ENCODE data around the gene CRHR1.
A peak's percentile ranks its signal among the peaks of the same experiment; 100 is the strongest.

CRHR1 gene

DNA sequence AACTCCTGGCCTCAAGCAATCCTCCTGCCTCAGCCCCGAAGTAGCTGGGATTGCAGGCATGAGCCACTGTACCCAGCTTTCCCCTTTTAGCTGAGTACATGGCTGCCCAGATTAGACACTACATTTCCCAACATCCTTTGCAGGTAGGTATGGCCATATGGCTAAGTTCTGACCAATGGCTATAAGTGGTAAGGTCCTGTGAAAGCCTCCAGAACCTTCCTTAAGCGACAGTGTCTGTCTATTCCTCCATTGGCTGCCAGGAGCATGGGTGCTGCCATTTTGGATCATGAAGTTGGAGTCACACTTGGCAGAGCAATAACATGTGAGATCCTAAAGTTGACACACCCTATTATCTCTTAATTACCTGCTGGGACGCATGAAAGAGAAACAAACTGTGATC is 24.4 kb upstream of the CRHR1 start:
- DNase-seq: peak; percentile 50

- no peak for DNase-seq
Observed at GRCh38 chr17:45761957-45762565, 22.1 kb upstream of the CRHR1 start.

GRCh38 chr17:45763182-45763581 is 20.9 kb upstream of the CRHR1 start:
- DNase-seq: no peak

GRCh38 chr17:45764479-45764878 is 19.6 kb upstream of the CRHR1 start:
- no peak for DNase-seq

- DNase-seq: no peak
Observed at GRCh38 chr17:45768000-45768399, 16.1 kb upstream of the CRHR1 start.

DNA sequence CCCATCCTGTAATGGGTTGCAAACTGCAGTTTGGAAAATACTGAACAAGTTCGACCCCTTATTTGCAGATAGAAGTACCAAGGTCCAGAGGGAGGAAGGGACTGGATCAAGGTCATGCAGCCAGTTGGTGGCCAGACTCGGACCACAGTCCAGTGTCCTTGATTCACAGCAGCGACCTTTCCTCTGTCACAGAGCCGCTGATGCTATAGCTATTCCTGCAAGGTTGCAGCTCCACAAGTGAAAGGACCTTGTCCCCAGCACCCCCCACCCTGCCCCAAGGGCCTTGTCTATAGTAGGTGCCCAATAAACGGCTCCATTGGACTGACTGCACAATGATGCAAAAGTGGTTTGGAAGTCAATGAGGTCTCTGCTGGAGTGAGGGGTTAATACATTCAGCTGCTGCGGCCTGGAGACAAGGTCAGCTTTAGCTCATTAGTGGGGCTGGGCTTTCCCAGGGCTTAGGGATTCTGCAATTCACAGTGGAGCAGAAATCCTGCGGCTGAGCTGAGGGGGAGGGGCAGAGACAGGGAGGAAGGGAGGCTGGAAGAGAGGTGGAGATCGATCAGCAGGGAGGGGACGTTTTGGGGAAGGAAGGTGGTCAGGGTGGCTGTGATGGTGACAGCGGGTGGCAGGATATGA is 13.4 kb upstream of the CRHR1 start:
- DNase-seq: no peak

DNA sequence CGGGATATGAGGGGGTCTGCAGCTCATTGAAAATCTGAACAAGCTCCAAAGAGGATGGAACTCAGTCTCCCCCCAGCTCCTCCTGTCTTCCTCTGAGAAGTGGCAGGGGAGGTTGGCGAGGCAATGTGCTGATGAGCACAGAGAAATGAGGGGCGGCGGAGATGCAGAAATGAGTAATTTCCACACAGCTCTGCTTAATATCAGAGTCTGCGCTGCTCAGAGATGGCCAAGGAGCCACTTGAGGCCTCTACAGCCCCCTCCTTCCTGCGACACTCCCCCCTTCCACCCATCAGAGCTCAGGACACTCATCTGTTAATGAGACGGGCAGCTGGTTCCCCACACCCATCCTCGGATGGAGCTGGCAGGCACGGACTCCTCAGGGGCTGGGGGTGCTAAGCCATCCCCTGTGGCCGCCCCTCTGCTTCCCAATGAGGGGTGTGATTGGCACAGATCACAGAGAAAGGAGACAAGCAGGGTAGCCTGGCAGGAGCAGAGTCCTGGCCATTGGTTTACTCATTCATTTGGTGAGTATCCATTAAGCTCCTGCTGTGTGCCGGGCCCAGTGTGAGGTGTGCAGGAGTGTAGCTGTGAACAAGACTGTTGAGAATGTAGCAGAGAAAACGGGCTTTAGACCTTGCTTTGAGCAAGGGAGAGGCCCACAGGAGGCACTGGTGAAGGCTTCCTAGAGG is 12.7 kb upstream of the CRHR1 start:
- no peak for DNase-seq

DNA sequence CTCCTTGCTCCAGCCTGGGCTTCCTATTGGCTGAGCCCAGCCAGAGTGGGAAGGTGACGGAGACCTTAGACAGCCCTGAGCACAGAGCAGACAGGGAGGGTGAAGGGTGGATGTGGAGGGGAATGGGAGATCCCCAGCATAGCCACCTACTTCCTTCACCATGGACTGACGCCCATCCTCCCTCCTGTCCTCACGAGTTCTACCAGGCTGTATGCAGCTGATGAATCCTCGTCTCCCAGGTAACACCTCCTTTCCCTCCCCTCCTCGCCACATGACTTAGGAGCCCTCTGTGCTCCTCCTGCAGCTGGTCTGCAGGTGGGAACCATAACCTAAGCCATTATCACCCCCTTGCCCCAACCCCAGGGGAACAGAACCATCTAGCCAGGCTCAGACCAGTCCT is 9.0 kb upstream of the CRHR1 start:
- DNase-seq: peak; percentile 72

- DNase-seq: peak; percentile 95
Observed at GRCh38 chr17:45775576-45776011, 8.5 kb upstream of the CRHR1 start.

DNA sequence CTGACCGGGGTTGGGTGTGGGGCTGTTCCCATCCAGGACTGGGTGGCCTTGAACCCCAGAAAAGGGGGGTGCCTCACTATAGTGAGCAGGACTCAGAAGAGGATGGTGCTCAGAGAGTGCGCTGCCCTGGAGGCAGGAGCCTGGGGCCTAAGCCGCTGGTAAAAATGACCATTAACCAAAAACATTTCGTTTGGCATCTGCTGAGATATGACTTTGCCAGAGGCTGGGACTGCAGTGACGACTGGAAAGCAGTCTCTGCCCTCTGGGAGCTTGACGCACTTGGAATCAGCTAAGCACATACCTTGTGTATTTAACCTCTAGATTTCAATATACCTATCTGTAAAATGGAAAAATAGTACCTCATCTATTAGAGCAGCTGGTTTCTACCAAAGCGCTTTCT is 7.2 kb upstream of the CRHR1 start:
- no peak for DNase-seq

DNA sequence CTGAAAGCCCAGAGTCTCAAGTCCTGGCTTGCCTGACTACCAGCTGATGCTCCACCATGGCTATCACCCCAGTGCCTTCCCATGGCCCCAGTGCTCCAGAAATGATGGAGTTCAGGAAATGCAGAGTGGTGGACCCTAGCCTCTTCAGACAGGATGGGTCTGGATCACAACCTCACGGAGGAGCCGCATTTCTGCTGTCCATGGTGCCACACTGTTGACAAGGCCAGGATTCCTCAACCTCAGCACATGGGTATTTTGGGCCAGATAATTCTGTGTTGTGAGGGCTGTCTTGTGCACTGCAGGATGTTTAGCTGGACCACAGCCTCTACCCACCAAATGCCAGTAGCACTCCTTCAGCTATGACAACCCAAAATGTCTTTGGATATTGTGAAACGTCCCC is 6.7 kb upstream of the CRHR1 start:
- no peak for DNase-seq

DNA sequence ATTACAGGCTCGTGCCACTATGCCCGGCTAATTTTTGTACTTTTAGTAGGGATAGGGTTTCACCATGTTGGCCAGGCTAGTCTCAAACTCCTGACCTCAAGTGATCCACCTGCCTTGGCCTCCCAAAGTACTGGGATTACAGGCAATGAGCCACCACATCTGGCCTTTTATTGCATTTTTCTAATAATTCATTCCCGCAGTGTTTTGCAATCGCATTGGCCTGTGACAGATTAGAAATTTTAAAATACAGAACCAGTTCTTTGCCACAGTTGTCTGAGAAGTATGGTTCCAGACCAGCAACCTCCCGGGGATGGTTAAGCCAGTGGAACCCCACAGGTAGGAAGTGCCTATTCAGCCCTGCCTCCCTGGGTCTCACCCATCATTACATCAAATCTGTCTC is 3.2 kb upstream of the CRHR1 start:
- no peak for DNase-seq

- no peak for DNase-seq
Observed at GRCh38 chr17:45782889-45783592, 1.1 kb upstream of the CRHR1 start.

DNA sequence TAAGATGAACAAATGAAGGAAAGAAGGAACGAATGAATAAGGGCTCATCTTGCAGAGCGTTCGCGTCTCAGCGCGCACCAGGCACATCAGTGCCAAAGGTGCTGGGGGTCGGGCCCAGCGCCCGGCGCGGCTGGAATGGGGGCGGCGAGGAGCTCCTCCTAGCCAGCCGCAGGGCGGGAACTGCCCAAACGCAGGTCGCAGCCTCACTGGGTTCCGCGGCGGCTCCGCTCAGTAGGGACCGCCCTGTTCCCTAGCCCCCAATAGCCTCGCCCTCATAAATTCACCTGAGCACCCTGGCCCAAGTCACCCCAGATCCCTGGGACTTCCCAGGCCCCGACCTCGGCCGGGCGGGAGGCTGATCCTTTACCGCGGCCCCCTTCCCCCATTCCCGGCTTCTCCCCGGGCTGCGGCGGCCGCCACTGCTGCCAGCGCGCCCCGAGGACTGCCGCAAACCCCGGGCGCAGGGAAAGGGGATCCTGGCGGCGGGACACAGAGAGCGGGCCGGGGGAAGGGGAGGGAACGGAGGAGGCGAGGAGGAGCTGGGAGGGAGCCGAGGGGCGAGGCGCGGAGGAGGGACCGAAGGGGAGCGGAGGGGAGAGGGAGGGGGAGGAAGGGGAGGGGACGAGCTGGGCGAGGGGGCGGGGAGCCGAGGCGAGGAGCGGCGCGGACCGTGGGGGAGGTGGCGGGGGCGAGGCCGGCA is 377 bp upstream of the CRHR1 start:
- DNase-seq: peak; percentile 8

DNA sequence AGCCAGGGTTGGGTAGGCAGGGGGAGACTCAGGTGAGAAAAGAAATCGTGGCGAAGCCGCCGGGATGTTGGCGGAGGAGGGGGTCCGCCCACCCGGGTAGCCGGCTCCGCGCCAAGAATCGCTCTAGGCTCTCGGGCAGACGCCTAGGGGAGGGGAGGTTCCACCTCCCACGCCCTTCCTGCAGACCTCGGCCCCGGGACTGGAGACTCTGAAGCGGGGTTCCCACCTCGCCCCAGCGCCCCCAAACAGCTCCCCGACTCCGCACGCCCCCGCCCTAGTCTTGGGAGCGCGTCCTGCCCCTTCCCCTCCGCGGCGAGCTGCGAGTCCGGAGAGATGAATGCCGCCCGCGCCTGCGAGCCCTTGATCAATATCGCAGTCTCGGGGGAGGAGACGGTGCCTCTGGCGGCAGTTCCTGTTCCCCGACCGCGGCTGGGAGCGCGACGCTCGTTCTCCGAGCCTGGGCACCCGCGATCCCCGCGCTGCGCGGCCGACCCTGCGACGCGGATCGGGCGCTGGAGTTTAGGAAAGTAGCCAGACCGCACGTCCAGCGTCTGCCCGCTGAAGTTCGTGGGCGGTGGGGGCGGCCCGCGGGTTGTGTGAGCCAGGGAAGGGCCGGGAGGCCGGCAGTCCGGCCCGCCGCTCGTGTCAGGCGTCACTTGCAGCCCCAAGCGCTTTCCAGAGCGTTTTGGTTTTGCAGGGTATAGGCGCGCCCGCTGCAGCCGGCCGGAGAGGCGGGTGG is 790 bp downstream of the CRHR1 start:
- peak; percentile 42 for DNase-seq

DNA sequence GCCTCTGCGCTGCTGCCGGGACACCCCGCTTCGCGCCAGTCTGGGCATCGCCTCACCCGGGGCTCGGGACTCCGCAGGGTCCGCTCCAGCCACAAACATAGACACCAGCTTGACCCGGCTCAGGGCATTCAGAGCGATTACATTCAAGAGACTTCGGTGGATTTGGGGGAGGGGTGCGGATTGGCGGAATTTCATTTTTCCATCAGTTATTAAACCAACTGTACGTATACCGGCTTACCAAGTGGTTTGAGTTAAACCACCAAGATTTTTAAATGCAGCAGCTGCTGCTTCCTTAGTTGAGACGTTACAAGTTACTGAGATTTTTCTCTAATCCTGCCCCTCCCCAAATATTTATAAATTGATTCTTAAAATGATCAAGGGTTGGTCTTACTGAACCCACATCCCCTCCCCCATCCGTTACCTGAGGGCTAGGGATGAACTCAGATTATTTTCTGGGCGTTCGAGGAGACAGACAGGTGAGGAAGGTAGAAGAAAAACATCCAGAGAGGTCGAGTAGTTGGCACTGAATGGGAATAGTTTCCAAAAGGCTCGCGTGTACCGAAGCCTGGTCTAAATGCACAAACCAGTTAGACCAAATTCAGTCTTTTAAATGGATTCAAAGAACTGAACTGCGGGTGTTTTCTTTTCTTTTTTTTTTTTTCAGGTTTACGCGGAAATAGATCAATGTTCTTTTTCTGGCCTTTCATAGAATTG is 1.5 kb downstream of the CRHR1 start:
- DNase-seq: no peak

DNA sequence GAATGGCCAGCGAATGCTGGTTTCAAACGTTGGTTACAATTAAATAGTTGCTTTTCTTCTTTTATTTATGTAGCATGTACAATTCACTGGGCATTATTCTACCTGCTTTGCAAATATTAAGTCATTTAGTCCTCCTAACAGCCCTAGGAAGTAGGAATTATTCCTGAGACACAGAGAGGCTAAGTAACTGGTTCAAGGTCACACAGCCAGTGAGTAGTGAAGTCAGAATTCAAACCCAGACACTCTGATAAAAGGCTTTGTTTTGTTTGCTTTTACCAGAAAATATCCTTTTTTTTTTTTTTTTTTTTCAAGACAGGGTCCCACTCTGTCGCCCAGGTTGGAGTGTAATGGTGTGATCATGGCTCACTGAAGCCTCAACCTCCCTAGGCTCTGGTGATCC is 2.2 kb downstream of the CRHR1 start:
- no peak for DNase-seq

DNA sequence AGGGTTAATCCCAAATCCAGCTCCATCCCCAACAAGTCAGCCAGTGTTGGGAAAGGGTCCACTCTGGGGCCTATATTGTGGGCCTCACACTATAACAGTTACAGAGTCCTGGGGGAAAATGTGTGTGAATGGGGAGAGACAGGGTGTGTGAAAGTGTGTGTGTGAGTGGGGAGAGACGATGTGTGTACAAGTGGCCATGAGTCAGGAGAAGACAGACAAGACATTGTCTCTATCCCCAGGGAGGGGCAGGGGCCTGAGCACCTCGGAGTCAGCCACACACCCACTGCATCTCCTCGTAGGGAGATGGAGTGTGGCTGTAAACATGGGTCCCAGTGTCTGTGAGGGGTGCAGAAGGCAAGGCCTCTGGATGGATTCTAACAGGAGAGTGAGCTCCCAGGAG is 2.9 kb downstream of the CRHR1 start:
- no peak for DNase-seq

GRCh38 chr17:45787656-45788055 is 3.5 kb downstream of the CRHR1 start:
- no peak for DNase-seq

- DNase-seq: no peak
Observed at GRCh38 chr17:45788057-45788456, 3.9 kb downstream of the CRHR1 start.

- DNase-seq: no peak
Observed at GRCh38 chr17:45789874-45790273, 5.8 kb downstream of the CRHR1 start.
